ENCODE results near the gene ITGA7. TPM values are rescaled to one million over a fixed set of nuclear protein-coding genes. Genes with fewer than 3 reads are reported as not detected.

Gene ITGA7
- total RNA-seq, 4 donors from 2014 or later, result 118 to 192 (median 146) TPM

- Histone ChIP-seq H3K27me3 (no peaks in the 10 kb centered on the region), H3K27ac (peak overlapping the region; percentile 94 to 100 (median 98)), H3K36me3 (peaks cover 0 to 39% (median 6%) of the 10 kb centered on the region in 3 donors), H3K9me3 (no peaks in the 10 kb centered on the region), H3K4me1 (peaks cover 0 to 66% (median 45%) of the 10 kb centered on the region in 4 donors), H3K4me3 (peak overlapping the region; percentile 68 to 90 (median 78))
- peak; percentile 67 to 76 for DNase-seq (ENCODE audit: low spot score in 2 of 2)
- WGBS, 2 donors, result 1% methylated on average over 15 to 60 of the region's 61 CpGs
- TF ChIP-seq EP300 (IDR thresholded peaks at IDR 0.05), result peak; percentile 16 to 48
- no peak for TF ChIP-seq POLR2A (IDR thresholded peaks at IDR 0.05)
- TF ChIP-seq CTCF (IDR thresholded peaks at IDR 0.05), result peak in 1 of 5 experiments; percentile 28
Measured at GRCh38 chr12:55728186-55728938, 20.7 kb upstream of the ITGA7 start.

- TF ChIP-seq EP300 (IDR thresholded peaks at IDR 0.05) (no peak), CTCF (IDR thresholded peaks at IDR 0.05) (no peak), POLR2A (IDR thresholded peaks at IDR 0.05) (no peak)
- peaks cover 0 to 72% (median 45%) of the 10 kb centered on the region in 4 donors for H3K4me1 ChIP-seq
- peak in 1 of 2 donors; percentile 75 for DNase-seq (ENCODE audit: low spot score in 2 of 2)
Measured at GRCh38 chr12:55727643-55728185, 20.0 kb upstream of the ITGA7 start.

GRCh38 chr12:55726971-55727370 lies 19.3 kb upstream of the ITGA7 start:
- peak overlapping the region in 3 of 4 donors; percentile 68 to 90 (median 68) for H3K4me3 ChIP-seq
- peaks cover 0 to 49% (median 6%) of the 10 kb centered on the region in 3 donors for H3K36me3 ChIP-seq
- no peaks in the 10 kb centered on the region for H3K27me3 ChIP-seq
- WGBS, 2 donors, result 11 to 18% methylated on average over 8 to 10 of the region's 10 CpGs
- DNase-seq (ENCODE audit: low spot score in 2 of 2), result no peak
- peak overlapping the region; percentile 94 to 100 (median 98) for H3K27ac ChIP-seq
- no peak for TF ChIP-seq EP300 (IDR thresholded peaks at IDR 0.05)
- no peaks in the 10 kb centered on the region for H3K9me3 ChIP-seq
- peaks cover 0 to 74% (median 45%) of the 10 kb centered on the region in 4 donors for H3K4me1 ChIP-seq

More at GRCh38 chr12:55727643-55728185, 20.0 kb upstream of the ITGA7 start:
- H3K27ac ChIP-seq, result peak overlapping the region; percentile 94 to 100 (median 98)
- H3K4me3 ChIP-seq, result peak overlapping the region; percentile 68 to 90 (median 78)
- WGBS, 2 donors, result 1 to 4% methylated on average over 9 of the region's 9 CpGs
- H3K9me3 ChIP-seq, result no peaks in the 10 kb centered on the region
- no peaks in the 10 kb centered on the region for H3K27me3 ChIP-seq
- peaks cover 0 to 45% (median 6%) of the 10 kb centered on the region in 3 donors for H3K36me3 ChIP-seq

- no peak for DNase-seq (ENCODE audit: low spot score in 2 of 2)
Measured at GRCh38 chr12:55725556-55725955, 17.9 kb upstream of the ITGA7 start.

GRCh38 chr12:55724940-55725309 lies 17.2 kb upstream of the ITGA7 start:
- Histone ChIP-seq H3K9me3 (no peaks in the 10 kb centered on the region), H3K4me1 (peaks cover 0 to 76% (median 54%) of the 10 kb centered on the region in 4 donors), H3K27ac (peak overlapping the region in 3 of 4 donors; percentile 40 to 100 (median 46)), H3K4me3 (no peak overlapping the region), H3K36me3 (peaks cover 0 to 49% (median 6%) of the 10 kb centered on the region in 3 donors), H3K27me3 (no peaks in the 10 kb centered on the region)
- no peak for TF ChIP-seq EP300 (IDR thresholded peaks at IDR 0.05)
- TF ChIP-seq CTCF (IDR thresholded peaks at IDR 0.05), result no peak
- TF ChIP-seq POLR2A (IDR thresholded peaks at IDR 0.05), result no peak
- WGBS, 2 donors, result 44 to 48% methylated on average over 3 of the region's 3 CpGs
- no peak for DNase-seq (ENCODE audit: low spot score in 2 of 2)

More at GRCh38 chr12:55725556-55725955, 17.9 kb upstream of the ITGA7 start:
- no peaks in the 10 kb centered on the region for H3K9me3 ChIP-seq
- no peak for TF ChIP-seq EP300 (IDR thresholded peaks at IDR 0.05)
- no peak for TF ChIP-seq CTCF (IDR thresholded peaks at IDR 0.05)
- no peak for TF ChIP-seq POLR2A (IDR thresholded peaks at IDR 0.05)
- H3K4me1 ChIP-seq, result peaks cover 0 to 76% (median 54%) of the 10 kb centered on the region in 4 donors
- WGBS, 2 donors, result 39 to 41% methylated on average over 3 of the region's 3 CpGs
- peak overlapping the region in 3 of 4 donors; percentile 40 to 100 (median 99) for H3K27ac ChIP-seq
- no peaks in the 10 kb centered on the region for H3K27me3 ChIP-seq
- H3K36me3 ChIP-seq, result peaks cover 0 to 49% (median 6%) of the 10 kb centered on the region in 3 donors
- H3K4me3 ChIP-seq, result no peak overlapping the region

All from tibial nerve (tissue), 4 donors.